Measurements from ENCODE around the gene AOPEP. TPM values are rescaled to one million over a fixed set of nuclear protein-coding genes. Genes with fewer than 3 reads are reported as not detected.

AOPEP gene
- total RNA-seq, 1 experiment from 2014 or later, result 36.4 TPM

DNA sequence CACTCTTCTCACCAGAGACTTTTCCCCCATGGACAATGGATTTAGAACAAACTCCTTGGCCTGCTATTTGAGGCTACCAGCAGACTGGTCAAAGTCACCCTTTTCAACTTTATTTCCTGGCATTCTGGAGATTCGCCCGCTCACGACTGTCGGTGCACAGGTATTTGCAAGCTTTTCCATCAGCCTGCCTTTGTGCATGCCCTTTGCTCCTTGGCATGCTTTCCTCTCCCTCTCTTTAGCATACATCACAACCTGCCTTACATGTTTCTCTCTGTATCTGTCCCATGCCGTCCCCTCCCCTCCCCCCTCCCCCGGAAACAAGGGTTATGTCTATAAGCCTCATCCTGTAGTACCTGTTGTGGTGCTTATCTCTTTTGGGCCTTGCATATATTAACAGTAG, 257.1 kb downstream of the AOPEP start:
- ChIA-PET POLR2A (interaction anchor here (0.5 kb wide), 1 partner anchor 429 kb away, joined by 6 read pairs; the partner anchor contains the start of gene PCAT7), CTCF (no interaction called here)
- ATAC-seq (no peak), DNase-seq (ENCODE audit: low read depth, low spot score) (no peak)
- intact Hi-C loops (cut with micrococcal nuclease; ENCODE audit: unreplicated experiment), result no loop called here
- BruUV-seq (replicated peaks), result no TSS peak
- no peaks in the 10 kb centered on the region for H3K9me3 ChIP-seq (ENCODE audit: control insufficient read depth, insufficient read depth, low read depth, low read length)
- in situ Hi-C loops (cut with HindIII; ENCODE audit: low pct_unique_long_range_greater_than_20kb, low sequenced_read_pairs), result no loop called here
- TF ChIP-seq TCF7L2 (IDR thresholded peaks at IDR 0.05; ENCODE audit: low read depth, low read length) (no peak), POLR2AphosphoS5 (IDR thresholded peaks at IDR 0.05; ENCODE audit: low read depth, low read length) (no peak), SIN3A (IDR thresholded peaks at IDR 0.05; ENCODE audit: borderline replicate concordance, insufficient read depth, low read depth, low read length) (no peak)
- TF ChIP-seq, protein P1, sequence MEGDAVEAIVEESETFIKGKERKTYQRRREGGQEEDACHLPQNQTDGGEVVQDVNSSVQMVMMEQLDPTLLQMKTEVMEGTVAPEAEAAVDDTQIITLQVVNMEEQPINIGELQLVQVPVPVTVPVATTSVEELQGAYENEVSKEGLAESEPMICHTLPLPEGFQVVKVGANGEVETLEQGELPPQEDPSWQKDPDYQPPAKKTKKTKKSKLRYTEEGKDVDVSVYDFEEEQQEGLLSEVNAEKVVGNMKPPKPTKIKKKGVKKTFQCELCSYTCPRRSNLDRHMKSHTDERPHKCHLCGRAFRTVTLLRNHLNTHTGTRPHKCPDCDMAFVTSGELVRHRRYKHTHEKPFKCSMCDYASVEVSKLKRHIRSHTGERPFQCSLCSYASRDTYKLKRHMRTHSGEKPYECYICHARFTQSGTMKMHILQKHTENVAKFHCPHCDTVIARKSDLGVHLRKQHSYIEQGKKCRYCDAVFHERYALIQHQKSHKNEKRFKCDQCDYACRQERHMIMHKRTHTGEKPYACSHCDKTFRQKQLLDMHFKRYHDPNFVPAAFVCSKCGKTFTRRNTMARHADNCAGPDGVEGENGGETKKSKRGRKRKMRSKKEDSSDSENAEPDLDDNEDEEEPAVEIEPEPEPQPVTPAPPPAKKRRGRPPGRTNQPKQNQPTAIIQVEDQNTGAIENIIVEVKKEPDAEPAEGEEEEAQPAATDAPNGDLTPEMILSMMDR (IDR thresholded peaks at IDR 0.05), result no peak
- TF ChIP-seq, protein P2, sequence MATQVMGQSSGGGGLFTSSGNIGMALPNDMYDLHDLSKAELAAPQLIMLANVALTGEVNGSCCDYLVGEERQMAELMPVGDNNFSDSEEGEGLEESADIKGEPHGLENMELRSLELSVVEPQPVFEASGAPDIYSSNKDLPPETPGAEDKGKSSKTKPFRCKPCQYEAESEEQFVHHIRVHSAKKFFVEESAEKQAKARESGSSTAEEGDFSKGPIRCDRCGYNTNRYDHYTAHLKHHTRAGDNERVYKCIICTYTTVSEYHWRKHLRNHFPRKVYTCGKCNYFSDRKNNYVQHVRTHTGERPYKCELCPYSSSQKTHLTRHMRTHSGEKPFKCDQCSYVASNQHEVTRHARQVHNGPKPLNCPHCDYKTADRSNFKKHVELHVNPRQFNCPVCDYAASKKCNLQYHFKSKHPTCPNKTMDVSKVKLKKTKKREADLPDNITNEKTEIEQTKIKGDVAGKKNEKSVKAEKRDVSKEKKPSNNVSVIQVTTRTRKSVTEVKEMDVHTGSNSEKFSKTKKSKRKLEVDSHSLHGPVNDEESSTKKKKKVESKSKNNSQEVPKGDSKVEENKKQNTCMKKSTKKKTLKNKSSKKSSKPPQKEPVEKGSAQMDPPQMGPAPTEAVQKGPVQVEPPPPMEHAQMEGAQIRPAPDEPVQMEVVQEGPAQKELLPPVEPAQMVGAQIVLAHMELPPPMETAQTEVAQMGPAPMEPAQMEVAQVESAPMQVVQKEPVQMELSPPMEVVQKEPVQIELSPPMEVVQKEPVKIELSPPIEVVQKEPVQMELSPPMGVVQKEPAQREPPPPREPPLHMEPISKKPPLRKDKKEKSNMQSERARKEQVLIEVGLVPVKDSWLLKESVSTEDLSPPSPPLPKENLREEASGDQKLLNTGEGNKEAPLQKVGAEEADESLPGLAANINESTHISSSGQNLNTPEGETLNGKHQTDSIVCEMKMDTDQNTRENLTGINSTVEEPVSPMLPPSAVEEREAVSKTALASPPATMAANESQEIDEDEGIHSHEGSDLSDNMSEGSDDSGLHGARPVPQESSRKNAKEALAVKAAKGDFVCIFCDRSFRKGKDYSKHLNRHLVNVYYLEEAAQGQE (IDR thresholded peaks at IDR 0.05; ENCODE audit: insufficient read depth in 1 of 2, low read depth in 2 of 2, low read length in 1 of 2), result no peak
- no peak overlapping the region for H3K27ac ChIP-seq (ENCODE audit: low read length)
- no peak overlapping the region for H3K4me3 ChIP-seq (ENCODE audit: low read depth in 2 of 2, low read length in 2 of 2)
- no peaks in the 10 kb centered on the region for H3K27me3 ChIP-seq (ENCODE audit: control insufficient read depth, insufficient read depth, low read length)
- no peaks in the 10 kb centered on the region for H3K36me3 ChIP-seq (ENCODE audit: control insufficient read depth, insufficient read depth, low read length)
- H3K4me1 ChIP-seq (ENCODE audit: control insufficient read depth, insufficient read depth, low read length), result no peaks in the 10 kb centered on the region

DNA sequence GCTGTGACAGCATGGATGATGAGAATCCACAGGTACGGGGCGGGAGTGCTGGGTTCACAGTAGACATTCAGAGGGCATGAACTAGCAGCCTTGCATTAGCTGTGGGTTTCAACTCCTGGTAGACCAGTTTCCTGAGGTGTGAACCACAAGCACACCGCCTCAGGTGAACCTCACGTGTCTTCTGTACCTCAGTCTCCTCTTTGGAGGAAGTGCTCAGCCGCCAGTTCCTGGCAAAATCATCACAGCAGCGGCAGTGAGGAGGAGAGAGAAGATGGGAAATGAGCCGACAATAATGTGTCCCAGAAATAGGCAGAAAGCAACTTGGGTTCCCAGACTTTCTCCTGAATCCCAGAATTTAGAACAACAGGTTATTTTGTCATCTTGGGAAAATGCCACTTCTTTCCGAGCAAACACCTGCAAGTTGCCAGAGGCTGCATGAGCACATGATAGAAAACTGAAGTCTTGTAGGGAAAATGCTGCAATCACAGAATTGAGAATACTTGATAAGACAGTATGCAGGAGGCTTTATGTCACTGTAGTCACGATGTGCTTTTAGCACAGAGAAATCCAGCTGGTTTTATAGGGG, 258.5 kb downstream of the AOPEP start:
- ChIA-PET POLR2A (no interaction called here), CTCF (no interaction called here)
- no peak for DNase-seq (ENCODE audit: low read depth, low spot score)
- no TSS peak for BruUV-seq (replicated peaks)
- TF ChIP-seq SIN3A (IDR thresholded peaks at IDR 0.05; ENCODE audit: borderline replicate concordance, insufficient read depth, low read depth, low read length) (no peak), TCF7L2 (IDR thresholded peaks at IDR 0.05; ENCODE audit: low read depth, low read length) (no peak), POLR2AphosphoS5 (IDR thresholded peaks at IDR 0.05; ENCODE audit: low read depth, low read length) (no peak)
- TF ChIP-seq, protein P2 (IDR thresholded peaks at IDR 0.05; ENCODE audit: insufficient read depth in 1 of 2, low read depth in 2 of 2, low read length in 1 of 2), result no peak
- TF ChIP-seq, protein P1 (IDR thresholded peaks at IDR 0.05), result no peak
- no peaks in the 10 kb centered on the region for H3K4me1 ChIP-seq (ENCODE audit: control insufficient read depth, insufficient read depth, low read length)
- no peak overlapping the region for H3K27ac ChIP-seq (ENCODE audit: low read length)
- H3K4me3 ChIP-seq (ENCODE audit: low read depth in 2 of 2, low read length in 2 of 2), result no peak overlapping the region
- H3K27me3 ChIP-seq (ENCODE audit: control insufficient read depth, insufficient read depth, low read length), result no peaks in the 10 kb centered on the region
- intact Hi-C loops (cut with micrococcal nuclease; ENCODE audit: unreplicated experiment) (no loop called here), in situ Hi-C loops (cut with HindIII; ENCODE audit: low pct_unique_long_range_greater_than_20kb, low sequenced_read_pairs) (no loop called here)
- no peak for ATAC-seq
- no peaks in the 10 kb centered on the region for H3K36me3 ChIP-seq (ENCODE audit: control insufficient read depth, insufficient read depth, low read length)
- H3K9me3 ChIP-seq (ENCODE audit: control insufficient read depth, insufficient read depth, low read depth, low read length), result no peaks in the 10 kb centered on the region

All from Panc1 (cell line).